Esophagus muscularis mucosa (tissue), 3 donors: ENCODE measurements around the gene RNF220.

Experiments used
- CTCF ChIP-seq, 3 experiments: fragments of 200-600 bp in 2 of 3; fragments of 450-650 bp in 1 of 3; sonication (generic) in 2 of 3; IDR thresholded peaks; one replicate each; pipeline ENCODE4 v1.5.1; 2017 to 2019; ENCODE audit warnings: antibody characterized with exemption in 3 of 3, mild to moderate bottlenecking in 2 of 3, moderate library complexity in 1 of 3
- POLR2A ChIP-seq: fragments of 450-650 bp; IDR thresholded peaks from one replicate; pipeline ENCODE4 v1.6.1; 2017; ENCODE audit warnings: antibody characterized with exemption, moderate library complexity, mild to moderate bottlenecking, low read depth

- TF ChIP-seq CTCF (IDR thresholded peaks at IDR 0.05): no peak
- TF ChIP-seq POLR2A: no peak
Observed at GRCh38 chr1:44689447-44689765, 284.4 kb downstream of the RNF220 start.
